ENCODE measurements around the gene GALNT15. TPM values are rescaled to one million over a fixed set of nuclear protein-coding genes. Genes with fewer than 3 reads are reported as not detected.

The GALNT15 gene
- total RNA-seq, 4 donors from 2014 or later, result 75.3 to 133 (median 84.5) TPM

- no peak overlapping the region for H3K4me3 ChIP-seq (ENCODE audit: low read depth, poor library complexity, severe bottlenecking)
- WGBS, 2 donors, result 77 to 78% methylated on average over 4 of the region's 4 CpGs
- TF ChIP-seq, protein P1, sequence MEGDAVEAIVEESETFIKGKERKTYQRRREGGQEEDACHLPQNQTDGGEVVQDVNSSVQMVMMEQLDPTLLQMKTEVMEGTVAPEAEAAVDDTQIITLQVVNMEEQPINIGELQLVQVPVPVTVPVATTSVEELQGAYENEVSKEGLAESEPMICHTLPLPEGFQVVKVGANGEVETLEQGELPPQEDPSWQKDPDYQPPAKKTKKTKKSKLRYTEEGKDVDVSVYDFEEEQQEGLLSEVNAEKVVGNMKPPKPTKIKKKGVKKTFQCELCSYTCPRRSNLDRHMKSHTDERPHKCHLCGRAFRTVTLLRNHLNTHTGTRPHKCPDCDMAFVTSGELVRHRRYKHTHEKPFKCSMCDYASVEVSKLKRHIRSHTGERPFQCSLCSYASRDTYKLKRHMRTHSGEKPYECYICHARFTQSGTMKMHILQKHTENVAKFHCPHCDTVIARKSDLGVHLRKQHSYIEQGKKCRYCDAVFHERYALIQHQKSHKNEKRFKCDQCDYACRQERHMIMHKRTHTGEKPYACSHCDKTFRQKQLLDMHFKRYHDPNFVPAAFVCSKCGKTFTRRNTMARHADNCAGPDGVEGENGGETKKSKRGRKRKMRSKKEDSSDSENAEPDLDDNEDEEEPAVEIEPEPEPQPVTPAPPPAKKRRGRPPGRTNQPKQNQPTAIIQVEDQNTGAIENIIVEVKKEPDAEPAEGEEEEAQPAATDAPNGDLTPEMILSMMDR (IDR thresholded peaks at IDR 0.05), result no peak
- no peak for TF ChIP-seq POLR2A (IDR thresholded peaks at IDR 0.05)
- intact Hi-C loops (cut with DNase I; ENCODE audit: low total_unique reads), result no loop called here
- no peak for DNase-seq (ENCODE audit: low spot score in 2 of 2)
Measured at GRCh38 chr3:16198427-16198826, 23.9 kb downstream of the GALNT15 start.

GRCh38 chr3:16199769-16200168 lies 25.3 kb downstream of the GALNT15 start:
- intact Hi-C loops (cut with DNase I; ENCODE audit: low total_unique reads), result no loop called here
- WGBS, 2 donors, result 82% methylated on average over 2 of the region's 2 CpGs
- no peak for TF ChIP-seq POLR2A (IDR thresholded peaks at IDR 0.05)
- TF ChIP-seq, protein P1 (IDR thresholded peaks at IDR 0.05), result no peak
- no peak for DNase-seq (ENCODE audit: low spot score in 2 of 2)
- H3K4me3 ChIP-seq (ENCODE audit: low read depth, poor library complexity, severe bottlenecking), result no peak overlapping the region

GRCh38 chr3:16200411-16200810 lies 25.9 kb downstream of the GALNT15 start:
- intact Hi-C loops (cut with DNase I; ENCODE audit: low total_unique reads), result no loop called here
- 93 to 94% methylated on average over 8 of the region's 8 CpGs for WGBS, 2 donors

GRCh38 chr3:16203031-16203430 lies 28.6 kb downstream of the GALNT15 start:
- intact Hi-C loops (cut with DNase I; ENCODE audit: low total_unique reads), result no loop called here
- TF ChIP-seq, protein P1 (IDR thresholded peaks at IDR 0.05), result no peak
- no peak for TF ChIP-seq POLR2A (IDR thresholded peaks at IDR 0.05)
- 90 to 91% methylated on average over 4 of the region's 4 CpGs for WGBS, 2 donors
- no peak overlapping the region for H3K4me3 ChIP-seq (ENCODE audit: low read depth, poor library complexity, severe bottlenecking)
- DNase-seq (ENCODE audit: low spot score in 2 of 2), result no peak

More at GRCh38 chr3:16200411-16200810, 25.9 kb downstream of the GALNT15 start:
- TF ChIP-seq POLR2A (IDR thresholded peaks at IDR 0.05), result no peak
- TF ChIP-seq, protein P1 (IDR thresholded peaks at IDR 0.05), result no peak
- H3K4me3 ChIP-seq (ENCODE audit: low read depth, poor library complexity, severe bottlenecking), result no peak overlapping the region
- no peak for DNase-seq (ENCODE audit: low spot score in 2 of 2)

- no peak for TF ChIP-seq POLR2A (IDR thresholded peaks at IDR 0.05)
- TF ChIP-seq, protein P1 (IDR thresholded peaks at IDR 0.05), result no peak
- intact Hi-C loops (cut with DNase I; ENCODE audit: low total_unique reads), result no loop called here
- 72 to 79% methylated on average over 6 of the region's 6 CpGs for WGBS, 2 donors
- no peak overlapping the region for H3K4me3 ChIP-seq (ENCODE audit: low read depth, poor library complexity, severe bottlenecking)
- DNase-seq (ENCODE audit: low spot score in 2 of 2), result no peak
Measured at GRCh38 chr3:16203671-16204629, 29.5 kb downstream of the GALNT15 start.
